Activated CD4-positive, alpha-beta T cell treated with anti-CD3 and anti-CD28 coated beads, Interleukin-2, amount 50 U/mL, for 48 hours (primary cell): ENCODE results near the gene XYLT1.
"Not testable (repeated sequence)": the region's sequence is repeated elsewhere in the genome, so short reads cannot be mapped to it uniquely, and the experiment has no call there.

Experiments used
- DNase-seq, 2 experiments: peaks; one replicate each; pipeline ENCODE4 v3.0.0-alpha.2; 2020

Gene XYLT1

GRCh38 chr16:17488506-17488905, 17.7 kb upstream of the XYLT1 start:
- DNase-seq, result no peak

GRCh38 chr16:17483351-17483750, 12.6 kb upstream of the XYLT1 start:
- no peak for DNase-seq

- not testable (repeated sequence) for DNase-seq
Measured at GRCh38 chr16:17482341-17482740, 11.6 kb upstream of the XYLT1 start.

GRCh38 chr16:17481736-17482135, 11.0 kb upstream of the XYLT1 start:
- DNase-seq, result no peak

GRCh38 chr16:17477260-17477545, 6.4 kb upstream of the XYLT1 start:
- not testable (repeated sequence) for DNase-seq

GRCh38 chr16:17476414-17477259, 5.9 kb upstream of the XYLT1 start:
- peak in 1 of 2 experiments; percentile 43 for DNase-seq

- peak; percentile 32 to 55 for DNase-seq
Measured at GRCh38 chr16:17475104-17475503, 4.3 kb upstream of the XYLT1 start.

- no peak for DNase-seq
Measured at GRCh38 chr16:17474572-17474971, 3.8 kb upstream of the XYLT1 start.

- no peak for DNase-seq
Measured at GRCh38 chr16:17474037-17474436, 3.3 kb upstream of the XYLT1 start.

- no peak for DNase-seq
Measured at GRCh38 chr16:17471719-17472461, 1.1 kb upstream of the XYLT1 start.

- peak in 1 of 2 experiments; percentile 23 for DNase-seq
Measured at GRCh38 chr16:17470182-17470907, 415 bp downstream of the XYLT1 start.

- peak; percentile 36 for DNase-seq
Measured at GRCh38 chr16:17469741-17470181, 999 bp downstream of the XYLT1 start.

- peak in 1 of 2 experiments; percentile 16 for DNase-seq
Measured at GRCh38 chr16:17469011-17469740, 1.6 kb downstream of the XYLT1 start.

GRCh38 chr16:17468611-17469010, 2.1 kb downstream of the XYLT1 start:
- no peak for DNase-seq

GRCh38 chr16:17467923-17468540, 2.7 kb downstream of the XYLT1 start:
- peak; percentile 49 to 63 for DNase-seq

GRCh38 chr16:17466876-17467275, 3.9 kb downstream of the XYLT1 start:
- DNase-seq, result no peak

- no peak for DNase-seq
Measured at GRCh38 chr16:17465460-17465859, 5.3 kb downstream of the XYLT1 start.

- no peak for DNase-seq
Measured at GRCh38 chr16:17463335-17463734, 7.4 kb downstream of the XYLT1 start.

- no peak for DNase-seq
Measured at GRCh38 chr16:17461951-17462729, 8.6 kb downstream of the XYLT1 start.

GRCh38 chr16:17460890-17461289, 9.9 kb downstream of the XYLT1 start:
- DNase-seq, result no peak

- DNase-seq, result no peak
Measured at GRCh38 chr16:17459903-17460521, 10.7 kb downstream of the XYLT1 start.
